DMS 273 treated with DMSO at 0.1 percent for 48 hours (cell line): ENCODE results near the gene C14orf39.

Source experiments
- DNase-seq: peaks from one replicate; lab custom pipeline; 2025; lab: John Stamatoyannopoulos, UW

C14orf39 gene

GRCh38 chr14:60485598-60486251 lies at the start of gene C14orf39:
C14orf39 (minus strand) TSS chr14:60486063; CDS start chr14:60485078, 985 bp downstream.
- DNase-seq: no peak

GRCh38 chr14:60532442-60532841 lies 46.6 kb upstream of the C14orf39 start:
- no peak for DNase-seq

DNA sequence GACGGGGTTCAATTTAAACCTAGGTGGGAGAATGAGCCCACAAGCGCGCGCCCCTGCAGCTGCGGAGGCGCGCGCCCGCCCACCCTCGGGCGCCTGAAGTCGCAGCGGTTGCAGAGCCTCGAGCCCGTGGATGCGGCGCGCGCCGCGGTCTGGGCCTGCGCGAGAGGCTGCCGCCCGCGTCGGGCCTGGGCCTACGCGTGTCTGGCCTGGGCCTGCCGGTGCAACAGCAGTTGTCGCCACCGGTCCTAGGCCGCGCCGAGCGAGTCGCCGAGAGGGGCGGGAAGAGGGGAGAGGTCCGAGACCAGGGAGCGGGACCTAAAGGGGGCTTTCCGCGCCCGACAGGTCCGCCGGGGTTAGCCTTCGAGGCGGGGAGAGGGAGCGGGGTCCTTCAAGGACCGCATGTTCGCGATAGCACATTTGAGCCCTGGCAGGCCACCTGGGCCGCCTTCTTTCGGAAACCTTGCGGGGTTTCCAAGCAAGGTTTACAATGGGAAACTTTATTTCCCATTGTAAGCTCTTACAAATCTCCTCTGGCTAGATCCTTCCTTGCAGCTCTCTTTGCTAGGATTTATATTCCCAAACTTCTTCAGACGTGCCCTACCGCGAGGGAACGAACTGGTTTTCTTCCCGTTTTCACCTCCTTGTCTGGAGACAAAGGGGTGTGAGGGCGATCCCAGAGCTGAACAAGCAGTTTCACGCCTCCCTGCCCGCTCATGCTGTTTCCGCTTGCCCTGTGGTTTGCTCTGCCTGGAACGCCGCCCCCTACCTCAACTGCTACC lies 29.8 kb upstream of the C14orf39 start:
- no peak for DNase-seq

DNA sequence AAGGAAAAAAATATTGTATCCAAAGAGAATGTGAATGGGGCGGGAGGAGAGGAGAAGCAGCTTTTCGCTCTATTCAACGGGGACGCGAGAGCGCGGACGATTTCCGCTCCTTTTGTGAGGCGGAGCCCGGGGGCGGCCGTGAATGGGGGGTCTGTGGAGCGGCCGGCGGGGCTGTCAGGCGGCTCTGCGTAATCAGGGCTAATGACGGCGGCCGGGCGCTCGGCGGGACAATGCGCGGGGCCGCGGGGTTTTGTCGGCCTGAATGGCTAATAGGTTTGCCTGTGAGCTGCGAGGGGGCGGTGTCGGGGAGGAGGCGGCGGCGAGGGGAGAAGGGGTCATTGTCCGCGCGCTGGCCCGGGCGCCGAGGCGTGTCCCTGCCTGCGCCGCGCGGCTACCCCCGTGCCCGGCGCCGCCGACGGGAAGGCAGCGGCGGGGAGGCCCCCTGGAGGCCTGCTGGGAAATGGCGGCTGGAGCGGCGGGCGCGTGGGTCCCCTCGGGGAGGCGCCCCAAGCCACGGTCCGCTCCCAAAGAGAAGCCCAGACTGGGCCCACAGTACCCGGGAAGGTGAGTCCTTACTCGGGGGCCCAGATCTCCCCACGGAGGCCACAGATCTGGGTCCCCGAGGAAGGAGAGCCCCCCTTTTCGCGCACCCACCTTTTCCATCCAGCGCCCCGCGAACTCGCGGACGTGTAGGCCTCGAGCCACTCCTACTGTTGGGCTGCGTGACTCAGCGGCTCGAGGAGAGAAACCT lies 29.1 kb upstream of the C14orf39 start:
- no peak for DNase-seq

DNA sequence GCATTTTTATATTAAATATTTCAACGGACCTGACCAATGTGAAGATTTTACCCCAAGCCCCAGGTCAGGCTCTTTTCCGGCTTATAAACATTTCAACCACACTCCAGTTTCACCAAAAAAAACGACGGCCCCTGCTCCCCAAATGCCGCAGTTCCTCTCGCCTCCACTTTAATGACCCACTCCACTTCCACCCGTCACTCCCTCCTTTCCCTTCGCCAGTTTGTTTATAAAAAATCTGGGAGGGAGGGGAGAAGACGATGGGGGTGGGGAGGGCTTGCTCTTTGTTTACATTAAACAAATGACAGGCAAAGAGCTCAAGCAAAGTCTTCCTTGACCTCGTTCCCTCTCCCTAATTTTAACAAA lies 28.5 kb upstream of the C14orf39 start:
- no peak for DNase-seq

DNA sequence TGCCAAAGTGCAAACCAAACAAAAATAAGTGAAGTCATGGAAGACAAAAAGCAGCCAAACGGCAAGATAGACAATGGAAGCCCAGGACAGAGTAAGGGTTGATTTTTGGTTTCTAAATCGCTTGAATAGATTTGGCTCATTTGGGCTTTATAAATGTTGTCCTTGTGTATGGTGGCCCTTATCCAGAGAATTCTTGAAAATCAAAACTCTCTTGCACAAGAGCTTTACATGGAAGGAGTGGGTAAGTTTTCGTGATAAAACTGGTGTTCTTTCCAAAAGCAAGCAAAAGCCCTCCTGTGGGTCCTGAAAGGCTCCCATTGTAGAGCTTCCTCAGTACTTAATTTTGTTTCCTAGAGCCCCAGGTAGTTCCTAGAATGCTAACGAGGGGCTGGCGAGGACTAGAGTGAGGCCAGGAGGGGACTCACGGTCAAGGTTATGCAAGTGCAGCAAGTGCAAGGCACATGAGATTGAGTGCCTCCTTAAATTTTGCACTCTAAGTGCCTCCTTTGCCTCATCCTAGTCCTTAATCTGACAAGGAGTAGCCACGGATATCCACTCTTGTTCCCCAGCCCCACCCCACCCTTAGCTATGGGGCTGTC lies 27.2 kb upstream of the C14orf39 start:
- DNase-seq: no peak

DNA sequence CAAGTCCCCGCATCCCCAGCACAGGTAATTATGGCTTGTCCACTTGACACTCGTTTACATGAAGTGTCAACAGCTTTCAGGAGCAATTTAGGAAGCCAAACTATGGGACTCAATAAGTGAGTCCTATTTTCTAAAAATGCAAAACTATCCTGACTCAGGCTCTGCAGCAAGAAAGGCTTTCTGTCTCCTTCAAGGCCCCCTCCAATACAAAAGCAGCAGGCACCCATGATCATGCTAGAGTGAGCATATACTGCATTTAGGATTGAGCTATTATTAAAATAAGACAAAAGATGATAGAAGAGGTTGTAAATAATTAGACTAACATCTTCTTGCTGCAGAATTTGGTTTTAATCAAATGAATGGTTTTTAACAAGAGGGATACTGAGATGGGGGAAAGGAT lies 26.3 kb upstream of the C14orf39 start:
- DNase-seq: no peak

DNA sequence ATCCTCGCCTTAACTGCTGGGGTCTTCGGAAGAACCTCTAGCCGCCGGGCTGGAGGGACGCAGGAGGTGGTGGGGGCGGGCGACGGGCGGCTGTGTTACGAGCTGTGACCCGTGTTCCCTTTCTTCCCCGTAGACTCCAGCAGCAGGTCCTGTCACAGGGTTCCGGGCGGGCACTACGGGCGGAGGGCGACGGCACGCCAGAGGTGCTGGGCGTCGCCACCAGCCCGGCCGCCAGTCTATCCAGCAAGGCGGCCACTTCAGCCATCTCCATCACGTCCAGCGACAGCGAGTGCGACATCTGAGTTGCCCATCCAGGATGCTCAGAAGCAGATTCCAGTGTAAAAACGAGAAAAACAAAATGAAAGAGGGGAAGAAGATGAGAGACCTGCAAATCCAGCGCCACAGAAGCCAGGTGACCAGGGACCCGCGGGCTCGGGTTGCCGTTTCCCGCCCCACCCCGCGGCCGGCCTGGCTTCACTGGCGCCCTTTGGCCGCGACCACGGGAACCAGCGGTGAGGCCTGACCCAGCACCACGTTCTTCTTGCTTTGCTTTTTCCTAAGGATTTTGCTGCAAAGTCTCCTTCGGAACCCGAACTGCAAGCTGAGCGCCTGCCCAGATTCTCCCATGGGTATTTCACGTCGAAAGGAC lies 25.2 kb upstream of the C14orf39 start:
- DNase-seq: no peak

DNA sequence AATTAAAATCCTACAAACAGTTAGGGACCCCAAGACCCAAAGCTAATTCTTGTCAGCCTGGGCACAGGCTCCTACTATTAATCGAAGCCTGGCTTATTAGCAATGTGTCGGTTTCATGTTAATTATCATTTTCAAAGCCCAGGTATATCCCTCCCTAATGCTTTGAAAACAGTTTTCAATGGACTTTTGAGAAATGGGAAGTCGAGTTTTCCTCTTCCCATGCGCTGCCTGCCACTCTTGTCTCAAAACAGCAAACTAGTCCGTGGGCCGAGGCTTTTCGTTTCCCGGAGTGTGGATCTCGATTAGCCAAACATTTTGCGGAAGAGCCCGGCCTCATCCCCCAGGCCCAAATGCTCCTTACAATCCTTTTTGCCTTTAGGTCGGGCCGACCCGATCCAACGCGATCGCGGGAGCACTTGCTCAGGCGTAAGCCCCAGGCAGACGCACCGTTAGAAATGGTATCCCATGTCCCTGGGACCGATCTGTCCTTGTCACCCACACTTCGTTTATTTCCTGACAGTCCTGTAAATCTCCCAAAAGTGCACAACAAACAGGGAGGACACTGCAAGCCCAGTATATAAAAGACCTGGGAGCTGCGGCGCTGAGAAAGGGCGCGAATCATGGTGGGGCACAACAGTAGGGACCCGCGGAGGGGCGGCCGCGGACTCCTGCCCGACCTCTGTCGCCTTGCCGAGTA lies 24.5 kb upstream of the C14orf39 start:
- DNase-seq: no peak

DNA sequence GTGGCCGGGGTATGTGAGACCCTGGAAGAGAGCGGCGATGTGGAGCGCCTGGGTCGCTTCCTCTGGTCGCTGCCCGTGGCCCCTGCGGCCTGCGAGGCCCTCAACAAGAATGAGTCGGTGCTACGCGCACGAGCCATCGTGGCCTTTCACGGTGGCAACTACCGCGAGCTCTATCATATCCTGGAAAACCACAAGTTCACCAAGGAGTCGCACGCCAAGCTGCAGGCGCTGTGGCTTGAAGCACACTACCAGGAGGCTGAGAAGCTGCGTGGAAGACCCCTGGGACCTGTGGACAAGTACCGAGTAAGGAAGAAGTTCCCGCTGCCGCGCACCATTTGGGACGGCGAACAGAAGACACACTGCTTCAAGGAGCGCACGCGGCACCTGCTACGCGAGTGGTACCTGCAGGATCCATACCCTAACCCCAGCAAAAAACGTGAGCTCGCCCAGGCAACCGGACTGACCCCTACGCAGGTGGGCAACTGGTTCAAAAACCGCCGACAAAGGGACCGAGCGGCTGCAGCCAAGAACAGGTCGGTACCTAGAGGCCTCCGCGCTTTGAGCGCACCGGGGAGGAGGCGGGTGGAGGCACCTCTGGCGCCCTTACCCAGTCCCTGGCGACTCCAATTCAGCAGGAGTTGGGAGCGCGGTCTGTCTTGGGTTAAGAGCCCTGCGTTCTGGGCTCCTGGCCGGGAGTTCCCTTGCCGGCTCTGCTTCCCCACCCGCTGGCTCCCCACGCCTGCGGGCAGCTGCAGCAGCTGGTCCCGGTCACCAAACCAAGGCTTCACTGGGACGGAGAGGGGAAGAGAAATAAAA lies 23.8 kb upstream of the C14orf39 start:
- DNase-seq: no peak

DNA sequence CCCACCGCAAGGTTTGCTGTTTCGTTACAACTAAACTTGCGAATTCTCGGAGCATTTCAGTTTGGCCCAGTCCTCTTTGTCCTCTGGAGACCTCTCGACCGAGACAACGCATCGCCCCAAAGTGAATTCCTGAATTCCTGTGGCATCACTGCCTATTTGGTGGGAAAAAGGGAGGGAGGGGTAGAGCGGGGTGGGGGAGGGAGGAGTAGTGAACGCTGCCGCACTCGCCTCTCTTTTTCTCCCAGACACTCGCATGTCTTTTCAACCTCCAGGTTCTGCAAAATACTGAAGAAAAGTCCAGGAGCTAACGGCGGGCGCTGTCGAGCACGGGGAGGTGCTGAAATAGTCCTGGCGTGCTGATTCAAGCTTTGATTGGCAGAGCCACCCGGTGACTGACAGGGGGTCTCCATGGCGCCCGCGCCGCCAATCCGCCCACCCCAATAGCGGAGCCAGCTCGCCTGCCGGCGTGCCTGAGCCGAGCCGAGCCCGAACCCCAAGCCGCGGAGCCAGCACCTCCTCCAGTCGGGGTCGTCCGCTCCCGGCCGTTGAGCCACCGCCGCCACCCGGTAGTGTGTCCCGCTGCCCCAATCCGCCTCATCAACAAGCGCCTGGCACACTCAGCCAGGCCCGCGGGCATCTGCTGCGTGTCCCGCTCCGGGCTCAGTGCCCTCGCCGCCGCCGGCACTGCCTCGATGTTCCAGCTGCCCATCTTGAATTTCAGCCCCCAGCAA lies 23.0 kb upstream of the C14orf39 start, which contains the start of gene SIX6:
SIX6 (plus strand) TSS at position 440 of the 731 bp plus-strand sequence; CDS start at position 693, 253 bp downstream.
- DNase-seq: peak; percentile 65

DNA sequence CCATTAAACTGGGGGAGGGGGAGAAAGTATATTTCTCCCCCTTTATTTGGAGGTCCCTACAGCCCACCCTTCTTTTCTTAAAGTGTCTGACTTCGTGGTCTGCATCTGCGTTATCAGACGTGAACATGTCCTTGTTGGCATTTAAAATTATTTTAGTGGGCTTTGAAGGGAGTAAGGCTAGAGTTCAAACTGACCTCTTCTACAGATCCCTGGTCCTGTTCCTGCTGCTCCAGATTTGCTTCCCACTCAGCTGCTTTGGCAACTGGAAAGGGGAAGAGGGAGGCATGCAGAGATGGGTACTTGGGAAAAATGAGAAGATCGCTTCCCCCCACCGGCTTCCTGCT lies 22.5 kb upstream of the C14orf39 start:
- DNase-seq: no peak

DNA sequence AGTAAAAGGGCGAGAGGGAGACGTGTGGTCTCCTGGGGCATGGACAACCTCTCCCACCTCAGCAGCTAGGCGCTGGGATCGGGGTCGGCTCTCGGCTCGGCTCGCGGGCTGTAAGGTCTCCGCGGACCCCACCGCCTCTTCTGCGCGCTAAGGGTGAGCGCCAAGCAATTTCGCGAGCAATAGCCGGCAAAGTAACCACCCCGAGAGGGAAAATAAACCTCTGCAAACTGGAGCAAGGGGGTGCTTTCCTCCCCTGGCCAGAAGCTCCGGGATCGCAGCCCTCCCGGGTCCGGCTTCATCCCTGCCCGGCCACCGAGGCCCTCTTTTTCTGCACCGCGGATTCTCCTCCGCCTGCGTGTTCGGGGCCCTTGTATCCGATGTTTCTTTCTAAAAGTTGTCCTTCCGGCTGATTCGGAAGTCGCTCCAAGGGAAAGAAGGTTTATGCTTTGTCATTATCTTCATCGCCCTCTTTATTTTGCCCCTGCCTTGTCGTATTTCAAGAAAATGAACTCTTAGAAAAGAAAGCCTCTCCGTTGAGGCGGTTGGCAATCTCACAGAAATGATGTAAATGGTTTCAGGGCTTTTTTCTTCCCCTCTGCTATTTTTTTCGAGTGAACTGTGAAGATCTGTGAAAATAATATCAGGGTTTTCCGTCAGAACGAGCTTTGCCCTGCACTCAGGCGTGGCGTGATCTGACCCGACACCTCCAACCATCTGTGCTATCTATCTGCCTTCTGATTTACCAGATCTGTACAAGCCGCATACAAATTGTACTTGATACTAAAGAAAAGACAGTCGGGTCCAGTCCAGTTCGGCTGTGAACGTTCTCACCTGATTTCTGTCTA lies 21.3 kb upstream of the C14orf39 start:
- DNase-seq: no peak

- DNase-seq: no peak
Measured at GRCh38 chr14:60506462-60506984, 20.7 kb upstream of the C14orf39 start.

DNA sequence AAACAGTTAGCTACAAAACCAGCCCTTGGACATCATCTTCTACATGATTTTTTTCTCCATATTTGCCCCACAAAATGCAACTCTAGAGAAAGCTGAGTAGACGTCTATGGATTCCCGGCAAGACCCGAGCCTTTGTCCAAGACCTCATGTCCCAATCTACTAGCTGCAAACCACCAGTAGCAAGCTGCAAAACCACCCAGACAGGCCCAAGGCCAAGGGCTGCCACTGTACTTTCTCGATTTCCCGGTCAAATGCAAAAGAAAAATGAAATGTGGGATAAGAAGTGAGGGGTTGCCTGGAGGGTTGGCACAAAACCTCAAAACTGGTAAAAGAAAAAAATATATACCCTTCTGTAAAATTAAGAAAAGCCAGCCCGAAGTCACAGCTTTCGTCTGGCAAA lies 20.1 kb upstream of the C14orf39 start:
- DNase-seq: no peak

GRCh38 chr14:60505448-60505847 lies 19.6 kb upstream of the C14orf39 start:
- no peak for DNase-seq

- no peak for DNase-seq
Measured at GRCh38 chr14:60502541-60502940, 16.7 kb upstream of the C14orf39 start.

DNA sequence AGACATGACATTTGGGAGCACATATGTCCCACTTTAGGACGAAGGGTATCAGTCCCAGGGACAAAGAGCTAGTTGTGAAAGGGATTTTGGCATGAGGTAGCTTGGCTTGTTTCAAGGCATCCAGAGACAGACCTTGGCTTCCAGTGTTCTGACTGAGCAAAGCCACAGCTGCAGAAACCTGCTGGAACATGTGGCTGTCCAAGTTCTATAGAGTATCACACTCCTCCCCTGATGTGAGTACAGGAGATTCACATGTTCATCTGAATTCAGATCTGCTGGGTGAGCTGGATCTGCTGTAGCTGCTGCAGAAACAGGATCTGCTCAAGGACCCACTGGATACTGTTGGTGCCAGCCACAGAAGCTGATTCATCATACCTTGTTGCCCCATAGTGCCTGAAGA lies 10.1 kb upstream of the C14orf39 start:
- no peak for DNase-seq

DNA sequence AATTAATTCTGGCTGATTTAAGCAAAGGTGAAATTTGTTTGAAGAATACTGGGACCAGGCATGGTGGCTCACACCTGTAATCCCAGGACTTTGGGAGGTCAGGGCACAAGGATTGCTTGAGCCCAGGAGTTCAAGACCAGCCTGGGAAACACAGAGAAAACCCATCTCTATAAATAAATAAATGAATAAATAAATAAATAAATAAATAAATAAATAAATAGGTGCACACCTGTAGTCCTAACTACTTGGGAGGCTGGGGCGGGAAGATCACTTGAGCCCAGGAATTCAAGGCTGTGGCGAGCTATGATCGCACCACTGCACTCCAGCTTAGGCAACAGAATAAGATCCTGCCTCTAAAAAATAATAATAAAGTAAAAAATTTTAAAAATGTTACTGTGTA lies 4.4 kb upstream of the C14orf39 start:
- DNase-seq: no peak
